HG03159 (cell line): ENCODE results near the gene CEBPA.

Experiments
- ATAC-seq: cut with Tn5 transposase; IDR thresholded peaks from one replicate; pipeline ENCODE4 v1.9.1; 2021; ENCODE audit warnings: mild to moderate bottlenecking, moderate library complexity; ENCODE audit not compliant: unreplicated experiment

CEBPA gene

GRCh38 chr19:33252418-33252962, 49.8 kb downstream of the CEBPA start:
- no peak for ATAC-seq

- no peak for ATAC-seq
These were observed 50.7 kb downstream of the CEBPA start for GRCh38 chr19:33251526-33252090.

GRCh38 chr19:33251076-33251475, 51.3 kb downstream of the CEBPA start:
- no peak for ATAC-seq

GRCh38 chr19:33250500-33250899, 51.8 kb downstream of the CEBPA start:
- no peak for ATAC-seq
